Hematopoietic multipotent progenitor cell treated with erythropoietin and hydrocortisone succinate and interleukin-3 and kit ligand, for 17 days (in vitro differentiated cells): ENCODE data around the gene ITPR2.
"Not testable (repeated sequence)": the region's sequence is repeated elsewhere in the genome, so short reads cannot be mapped to it uniquely, and the experiment has no call there.

Source experiments
- DNase-seq: peaks from one replicate; pipeline ENCODE4 v3.0.0-alpha.2; 2015; ENCODE audit warnings: low spot score

ITPR2 gene

GRCh38 chr12:26832822-26833742, at the start of gene ITPR2:
ITPR2 (minus strand) TSS chr12:26833194; CDS start chr12:26832781, 413 bp downstream.
- peak; percentile 83 for DNase-seq

DNA sequence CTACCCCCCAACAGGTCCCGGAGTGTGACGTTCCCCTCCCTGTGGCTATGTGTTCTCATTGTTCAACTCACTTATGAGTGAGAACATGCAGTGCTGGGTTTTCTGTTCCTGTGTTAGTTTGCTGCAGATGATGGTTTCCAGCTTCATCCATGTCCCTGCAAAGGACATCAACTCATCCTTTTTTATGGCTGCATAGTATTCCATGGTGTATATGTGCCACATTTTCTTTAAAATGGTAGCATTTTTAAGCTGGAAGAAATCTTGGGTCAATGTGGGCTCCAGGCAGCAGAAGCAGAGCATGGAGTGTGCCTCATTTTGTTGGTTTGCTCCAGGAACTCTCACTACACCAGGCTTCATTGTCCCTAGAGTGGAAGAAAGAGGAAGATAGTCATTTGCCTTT, 47.6 kb upstream of the ITPR2 start:
- DNase-seq = no peak

DNA sequence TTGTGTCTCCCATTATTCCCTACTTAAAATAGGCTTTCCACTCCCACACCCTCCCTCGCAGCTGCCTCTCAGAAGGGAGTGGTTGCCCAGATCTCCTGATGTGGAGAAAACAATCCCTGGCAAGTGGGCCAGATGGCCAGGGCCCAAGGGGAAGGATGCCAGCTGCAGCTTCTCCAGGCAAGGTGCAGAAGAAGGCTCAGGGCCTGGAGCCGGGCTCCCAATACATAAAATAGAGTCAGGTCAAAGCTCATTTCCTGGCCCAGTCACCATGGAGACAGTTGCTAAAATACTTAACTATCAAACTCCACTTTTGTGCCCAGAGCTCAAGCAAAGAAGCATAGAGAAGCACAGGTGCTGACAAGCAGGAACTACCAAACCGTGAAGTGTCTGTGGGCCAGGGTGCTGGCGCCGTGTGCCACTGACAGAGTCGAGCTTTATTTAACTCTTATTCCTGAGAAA, 45.7 kb upstream of the ITPR2 start:
- no peak for DNase-seq

- no peak for DNase-seq
Measured at GRCh38 chr12:26874501-26875296, 41.7 kb upstream of the ITPR2 start.

DNA sequence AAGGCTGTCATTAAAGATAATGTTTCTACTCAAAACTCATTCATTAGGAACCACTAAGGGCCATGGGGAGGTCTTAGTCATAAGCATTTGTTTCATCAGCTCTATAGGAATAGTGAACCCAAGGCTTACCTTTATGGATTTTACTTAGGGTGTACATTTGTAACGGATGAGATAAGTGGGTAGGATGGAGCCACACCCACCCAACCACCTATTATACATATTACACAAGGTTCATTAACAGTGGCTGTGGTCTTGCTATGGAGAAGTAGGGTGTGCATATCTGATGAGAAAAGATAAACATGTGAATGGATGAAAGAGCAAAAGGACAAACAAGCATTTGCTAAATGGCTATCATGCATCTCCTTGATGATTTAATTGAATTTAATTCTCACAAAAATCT, 39.6 kb upstream of the ITPR2 start:
- DNase-seq = no peak

- DNase-seq = no peak
Measured at GRCh38 chr12:26871985-26872384, 39.0 kb upstream of the ITPR2 start.

GRCh38 chr12:26870491-26871419, 37.8 kb upstream of the ITPR2 start:
- no peak for DNase-seq

- no peak for DNase-seq
Measured at GRCh38 chr12:26869908-26870459, 37.0 kb upstream of the ITPR2 start.

DNA sequence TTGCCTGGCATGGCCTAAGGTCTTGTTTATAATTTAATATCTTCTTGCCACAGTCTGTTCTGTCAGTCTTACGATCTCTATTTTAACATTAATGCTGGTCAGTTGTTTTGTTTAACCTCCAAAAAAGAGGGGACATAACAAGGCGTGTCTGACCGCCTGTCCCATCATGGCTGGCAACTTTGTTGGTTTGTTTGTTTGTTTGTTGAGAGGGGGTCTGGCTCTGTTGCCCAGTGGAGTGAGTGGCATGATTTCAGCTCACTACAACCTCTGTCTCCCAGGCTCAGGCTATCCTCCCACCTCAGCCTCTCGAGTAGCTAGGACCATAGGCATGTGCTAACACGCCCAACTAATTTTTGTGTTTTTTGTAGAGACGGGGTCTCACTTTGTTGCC, 36.1 kb upstream of the ITPR2 start:
- no peak for DNase-seq

GRCh38 chr12:26868447-26869103, 35.6 kb upstream of the ITPR2 start:
- no peak for DNase-seq

GRCh38 chr12:26867080-26867479, 34.1 kb upstream of the ITPR2 start:
- no peak for DNase-seq

- DNase-seq = no peak
Measured at GRCh38 chr12:26863515-26863914, 30.5 kb upstream of the ITPR2 start.

GRCh38 chr12:26862787-26863186, 29.8 kb upstream of the ITPR2 start:
- not testable (repeated sequence) for DNase-seq

- no peak for DNase-seq
Measured at GRCh38 chr12:26861690-26862089, 28.7 kb upstream of the ITPR2 start.

GRCh38 chr12:26857465-26858176, 24.6 kb upstream of the ITPR2 start:
- DNase-seq = no peak

GRCh38 chr12:26855337-26855736, 22.3 kb upstream of the ITPR2 start:
- DNase-seq = no peak

DNA sequence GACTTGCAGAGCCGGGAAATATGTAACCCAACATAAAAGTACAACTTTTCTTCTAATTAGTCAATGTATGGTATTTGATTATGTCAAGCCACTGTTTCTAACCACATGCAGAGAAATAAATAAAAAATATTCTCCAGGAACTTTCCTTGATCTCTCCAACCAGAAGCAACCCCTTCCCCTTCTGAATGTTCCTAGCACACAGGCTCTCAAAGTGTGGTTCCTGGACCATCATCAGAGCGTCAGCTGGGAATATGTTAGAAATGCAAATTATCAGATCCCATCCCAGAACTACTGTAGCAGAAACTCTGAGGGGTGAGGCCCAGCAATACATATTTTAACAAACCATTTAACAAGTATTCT, 21.0 kb upstream of the ITPR2 start:
- no peak for DNase-seq

- DNase-seq = peak; percentile 81
Measured at GRCh38 chr12:26853303-26854030, 20.5 kb upstream of the ITPR2 start.

DNA sequence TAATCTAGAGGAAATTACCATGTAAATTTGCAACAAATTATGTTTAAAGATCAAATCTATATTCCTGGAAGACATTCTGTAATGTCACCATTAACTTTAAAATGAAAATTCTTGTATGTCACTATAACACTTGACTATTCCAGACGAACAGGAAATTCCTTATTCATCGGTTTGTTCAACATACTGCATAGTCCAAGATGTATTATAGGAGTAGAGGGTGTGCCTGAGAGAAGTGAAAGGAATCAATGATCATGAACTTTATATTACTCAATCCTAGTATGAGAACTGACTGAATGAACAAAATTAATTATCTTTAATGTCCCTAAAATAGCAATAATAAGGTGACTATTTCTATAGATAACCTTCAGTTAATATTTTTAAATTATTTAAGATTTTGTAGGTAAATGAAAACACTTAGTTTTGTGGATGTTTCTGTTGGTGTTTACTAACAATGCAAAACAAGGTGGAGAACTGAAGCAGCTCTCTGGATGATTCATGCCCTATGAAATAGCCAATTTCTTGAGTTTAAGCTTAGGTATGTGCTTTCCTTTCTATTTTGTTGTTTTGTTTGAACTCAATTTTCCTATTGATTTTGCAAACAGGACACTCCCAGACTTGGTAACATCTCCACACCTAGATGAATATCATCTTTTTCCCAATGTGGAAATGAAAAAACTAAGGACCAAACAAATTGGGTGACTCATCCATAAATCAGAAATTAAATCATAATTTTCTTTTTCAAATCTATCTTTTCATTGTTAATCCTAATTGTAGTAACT, 18.2 kb upstream of the ITPR2 start:
- no peak for DNase-seq
